ENCODE measurements around the gene AFAP1.

The AFAP1 gene

GRCh38 chr4:7805533-7806337 lies 133.9 kb downstream of the AFAP1 start:
- no peak overlapping the region for H3K4me3 Mint-ChIP-seq
- no peaks in the 10 kb centered on the region for H3K9me3 Mint-ChIP-seq
- no peak overlapping the region for H3K27ac Mint-ChIP-seq
- H3K27me3 Mint-ChIP-seq, result no peaks in the 10 kb centered on the region
- peaks cover 16% of the 10 kb centered on the region for H3K4me1 Mint-ChIP-seq
- ATAC-seq (no peak), DNase-seq (no peak)

- Mint-ChIP-seq H3K27ac (no peak overlapping the region), H3K4me3 (no peak overlapping the region), H3K27me3 (no peaks in the 10 kb centered on the region), H3K4me1 (peaks cover 16% of the 10 kb centered on the region), H3K9me3 (no peaks in the 10 kb centered on the region)
- ATAC-seq (no peak), DNase-seq (no peak)
Measured at GRCh38 chr4:7804756-7805385, 134.8 kb downstream of the AFAP1 start.

GRCh38 chr4:7803992-7804755 lies 135.5 kb downstream of the AFAP1 start:
- no peak overlapping the region for H3K4me3 Mint-ChIP-seq
- no peaks in the 10 kb centered on the region for H3K9me3 Mint-ChIP-seq
- H3K27ac Mint-ChIP-seq, result peak overlapping the region; percentile 88 to 95
- no peaks in the 10 kb centered on the region for H3K27me3 Mint-ChIP-seq
- H3K4me1 Mint-ChIP-seq, result peaks cover 16% of the 10 kb centered on the region
- DNase-seq, result peak; percentile 72 to 78
- ATAC-seq, result peak; percentile 77

- Mint-ChIP-seq H3K4me1 (peaks cover 16% of the 10 kb centered on the region), H3K4me3 (no peak overlapping the region), H3K27me3 (no peaks in the 10 kb centered on the region), H3K27ac (peak overlapping the region; percentile 88 to 95), H3K9me3 (no peaks in the 10 kb centered on the region)
- DNase-seq, result no peak
- ATAC-seq, result no peak
Measured at GRCh38 chr4:7803371-7803770, 136.3 kb downstream of the AFAP1 start.

- Mint-ChIP-seq H3K27me3 (no peaks in the 10 kb centered on the region), H3K4me1 (peaks cover 16% of the 10 kb centered on the region), H3K27ac (no peak overlapping the region), H3K9me3 (no peaks in the 10 kb centered on the region), H3K4me3 (no peak overlapping the region)
- ATAC-seq, result peak; percentile 91
- DNase-seq, result peak; percentile 59 to 77
Measured at GRCh38 chr4:7802093-7802726, 137.5 kb downstream of the AFAP1 start.

- Mint-ChIP-seq H3K27me3 (no peaks in the 10 kb centered on the region), H3K27ac (no peak overlapping the region), H3K9me3 (no peaks in the 10 kb centered on the region), H3K4me3 (no peak overlapping the region), H3K4me1 (peaks cover 16% of the 10 kb centered on the region)
- ATAC-seq, result no peak
- DNase-seq, result no peak
Measured at GRCh38 chr4:7801641-7802040, 138.0 kb downstream of the AFAP1 start.

GRCh38 chr4:7801001-7801400 lies 138.7 kb downstream of the AFAP1 start:
- Mint-ChIP-seq H3K4me3 (no peak overlapping the region), H3K4me1 (peaks cover 16% of the 10 kb centered on the region), H3K27me3 (no peaks in the 10 kb centered on the region), H3K27ac (no peak overlapping the region), H3K9me3 (no peaks in the 10 kb centered on the region)
- ATAC-seq, result no peak
- no peak for DNase-seq

- DNase-seq, result no peak
- Mint-ChIP-seq H3K27me3 (no peaks in the 10 kb centered on the region), H3K4me3 (no peak overlapping the region), H3K27ac (no peak overlapping the region), H3K4me1 (peaks cover 16% of the 10 kb centered on the region), H3K9me3 (no peaks in the 10 kb centered on the region)
- ATAC-seq, result no peak
Measured at GRCh38 chr4:7800410-7800809, 139.3 kb downstream of the AFAP1 start.

GRCh38 chr4:7799736-7800135 lies 139.9 kb downstream of the AFAP1 start:
- peaks cover 16% of the 10 kb centered on the region for H3K4me1 Mint-ChIP-seq
- peak overlapping the region in 1 of 2 donors; percentile 7 for H3K27ac Mint-ChIP-seq
- ATAC-seq (no peak), DNase-seq (no peak)
- no peak overlapping the region for H3K4me3 Mint-ChIP-seq
- no peaks in the 10 kb centered on the region for H3K27me3 Mint-ChIP-seq
- H3K9me3 Mint-ChIP-seq, result no peaks in the 10 kb centered on the region

- Mint-ChIP-seq H3K4me3 (no peak overlapping the region), H3K9me3 (no peaks in the 10 kb centered on the region), H3K27me3 (no peaks in the 10 kb centered on the region), H3K4me1 (peaks cover 15% of the 10 kb centered on the region), H3K27ac (no peak overlapping the region)
- ATAC-seq, result no peak
- DNase-seq, result no peak
Measured at GRCh38 chr4:7799306-7799705, 140.4 kb downstream of the AFAP1 start.

GRCh38 chr4:7798178-7798995 lies 141.3 kb downstream of the AFAP1 start:
- Mint-ChIP-seq H3K27me3 (no peaks in the 10 kb centered on the region), H3K4me1 (peaks cover 6% of the 10 kb centered on the region), H3K4me3 (no peak overlapping the region), H3K27ac (no peak overlapping the region), H3K9me3 (no peaks in the 10 kb centered on the region)
- ATAC-seq, result no peak
- DNase-seq, result no peak

- Mint-ChIP-seq H3K4me1 (peaks cover 6% of the 10 kb centered on the region), H3K27ac (no peak overlapping the region), H3K4me3 (no peak overlapping the region), H3K9me3 (no peaks in the 10 kb centered on the region), H3K27me3 (no peaks in the 10 kb centered on the region)
- DNase-seq (no peak), ATAC-seq (no peak)
Measured at GRCh38 chr4:7797330-7797729, 142.3 kb downstream of the AFAP1 start.

GRCh38 chr4:7795983-7796382 lies 143.7 kb downstream of the AFAP1 start:
- Mint-ChIP-seq H3K27me3 (no peaks in the 10 kb centered on the region), H3K4me1 (no peaks in the 10 kb centered on the region), H3K27ac (no peak overlapping the region), H3K4me3 (no peak overlapping the region), H3K9me3 (no peaks in the 10 kb centered on the region)
- ATAC-seq, result no peak
- no peak for DNase-seq

- Mint-ChIP-seq H3K27ac (no peak overlapping the region), H3K27me3 (no peaks in the 10 kb centered on the region), H3K4me3 (no peak overlapping the region), H3K4me1 (no peaks in the 10 kb centered on the region), H3K9me3 (no peaks in the 10 kb centered on the region)
- no peak for DNase-seq
- ATAC-seq, result no peak
Measured at GRCh38 chr4:7793186-7793585, 146.5 kb downstream of the AFAP1 start.

- no peak for ATAC-seq
- no peak overlapping the region for H3K4me3 Mint-ChIP-seq
- DNase-seq, result no peak
- H3K9me3 Mint-ChIP-seq, result no peaks in the 10 kb centered on the region
- H3K27ac Mint-ChIP-seq, result no peak overlapping the region
- H3K4me1 Mint-ChIP-seq, result no peaks in the 10 kb centered on the region
- no peaks in the 10 kb centered on the region for H3K27me3 Mint-ChIP-seq
Measured at GRCh38 chr4:7792616-7793015, 147.0 kb downstream of the AFAP1 start.
